Common myeloid progenitor, CD34-positive (primary cell): ENCODE results near the gene HECTD2.
"Not testable (repeated sequence)": the region's sequence is repeated elsewhere in the genome, so short reads cannot be mapped to it uniquely, and the experiment has no call there.

ENCODE experiments used
- CTCF ChIA-PET: fragments of 350-600 bp; sonication (Branson Sonifier 250); formaldehyde crosslinking; loops from one replicate; lab custom pipeline; 2021; ENCODE audit warnings: antibody characterized with exemption; lab: Charles Lee
- POLR2A ChIA-PET: fragments of 350-600 bp; sonication (Branson Sonifier 250); formaldehyde crosslinking; loops from one replicate; lab custom pipeline; 2021; ENCODE audit warnings: antibody characterized with exemption; lab: Charles Lee
- DNase-seq, 3 donors: peaks; one replicate each; pipeline versions ENCODE4 v3.0.0 to v3.0.0-alpha.2; 2013
- H3K27ac ChIP-seq, 2 experiments: 1 replicate in 1 of 2; 2 replicates in 1 of 2; pipeline ENCODE4 v1.7.0; 2013; ENCODE audit warnings: inconsistent platforms in 2 of 2, low read length in 2 of 2, mild to moderate bottlenecking in 2 of 2, low read depth in 1 of 2, moderate library complexity in 1 of 2; ENCODE audit not compliant: severe bottlenecking in 2 of 2, insufficient read depth in 1 of 2, poor library complexity in 1 of 2
- H3K27me3 ChIP-seq, 5 experiments: replicated peaks in 2 of 5; 1 replicate in 3 of 5; 2 replicates in 2 of 5; pipeline versions ENCODE4 v1.6.1 to v1.7.0; 2013; ENCODE audit warnings: low read length in 4 of 5, mild to moderate bottlenecking in 2 of 5, moderate library complexity in 2 of 5, inconsistent platforms in 1 of 5; ENCODE audit not compliant: insufficient read depth in 5 of 5, control insufficient read depth in 4 of 5
- H3K36me3 ChIP-seq, 4 experiments: 1 replicate in 2 of 4; 2 replicates in 2 of 4; pipeline versions ENCODE4 v1.6.1 to v1.7.0; 2013; ENCODE audit warnings: low read length in 3 of 4, control low read depth in 1 of 4, mild to moderate bottlenecking in 1 of 4; ENCODE audit not compliant: control insufficient read depth in 4 of 4, insufficient read depth in 4 of 4
- H3K4me1 ChIP-seq, 4 experiments: 1 replicate in 3 of 4; 2 replicates in 1 of 4; pipeline versions ENCODE4 v1.6.1 to v1.7.1; 2013; ENCODE audit warnings: low read length in 3 of 4, mild to moderate bottlenecking in 3 of 4, control low read depth in 1 of 4, inconsistent platforms in 1 of 4, moderate library complexity in 1 of 4; ENCODE audit not compliant: control insufficient read depth in 4 of 4, insufficient read depth in 4 of 4; ENCODE audit errors: control extremely low read depth in 1 of 4
- H3K4me3 ChIP-seq, 7 experiments: 1 replicate in 4 of 7; 2 replicates in 3 of 7; pipeline versions ENCODE4 v1.5.1 to v1.7.0; 2013; ENCODE audit warnings: mild to moderate bottlenecking in 7 of 7, low read length in 6 of 7, moderate library complexity in 6 of 7, inconsistent platforms in 2 of 7, low read depth in 2 of 7, control low read depth in 1 of 7; ENCODE audit not compliant: insufficient read depth in 4 of 7, control insufficient read depth in 1 of 7; ENCODE audit errors: extremely low read depth in 1 of 7
- H3K9me3 ChIP-seq, 5 experiments: 1 replicate in 4 of 5; 2 replicates in 1 of 5; pipeline versions ENCODE4 v1.6.1 to v1.7.1; 2013; ENCODE audit warnings: low read length in 4 of 5, mild to moderate bottlenecking in 2 of 5, inconsistent platforms in 1 of 5, low read depth in 1 of 5, moderate library complexity in 1 of 5; ENCODE audit not compliant: control insufficient read depth in 4 of 5, insufficient read depth in 2 of 5; ENCODE audit errors: control extremely low read depth in 1 of 5
- WGBS: methylation state at CpG from one replicate; pipeline ENCODE4 v1.1.5; 2013; ENCODE audit not compliant: insufficient coverage; 5-methylcytosine and 5-hydroxymethylcytosine counted together

HECTD2 gene

DNA sequence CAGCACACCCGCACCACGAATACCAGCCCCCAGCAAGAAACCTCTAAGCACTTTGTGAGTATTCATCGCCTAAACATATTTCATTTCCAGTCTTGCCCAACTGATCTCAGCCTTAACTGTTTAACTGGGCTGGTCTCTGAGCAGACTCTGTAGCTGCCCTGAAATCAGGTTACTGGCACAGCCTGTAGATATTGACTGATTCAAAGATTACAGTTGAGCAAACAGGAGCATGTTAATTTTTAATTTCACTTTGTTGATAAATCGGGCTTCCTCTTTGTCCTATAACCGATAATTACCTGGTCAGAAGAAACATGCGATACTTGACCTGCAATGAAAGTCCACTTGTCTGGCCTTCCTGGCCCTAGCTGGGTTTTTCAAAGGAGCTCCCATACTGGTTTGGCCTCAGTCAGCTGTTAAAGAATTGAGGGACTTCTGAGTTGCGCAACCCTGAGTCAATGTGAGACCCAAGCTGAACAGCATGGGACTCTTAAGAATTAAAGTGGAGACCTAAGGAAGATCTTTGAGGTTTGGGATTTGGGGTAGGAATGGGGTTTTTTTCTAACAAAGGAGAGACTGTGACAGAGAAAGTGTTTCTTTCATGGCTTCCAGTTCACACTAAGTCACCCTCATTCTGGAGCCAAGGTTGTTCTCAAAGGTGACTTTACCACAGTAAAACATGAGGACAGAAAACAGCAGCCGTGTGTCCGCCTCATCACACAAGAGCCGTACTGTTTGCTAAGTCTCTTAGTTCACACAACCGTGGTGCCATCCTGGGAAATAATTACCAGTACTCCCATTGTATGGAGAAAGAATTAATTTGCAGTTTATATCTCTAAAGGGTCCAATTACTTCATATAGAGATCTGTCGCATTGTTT lies 146.8 kb downstream of the HECTD2 start:
- WGBS = 94% methylated on average over 10 of the region's 12 CpGs
- DNase-seq = no peak
- Histone ChIP-seq H3K36me3 (no peaks in the 10 kb centered on the region), H3K27ac (no peak overlapping the region), H3K4me1 (no peaks in the 10 kb centered on the region), H3K27me3 (no peaks in the 10 kb centered on the region), H3K4me3 (no peak overlapping the region), H3K9me3 (peaks cover 0 to 3% (median 0%) of the 10 kb centered on the region in 5 experiments)
- CTCF ChIA-PET = no interaction called here
- POLR2A ChIA-PET = no interaction called here

DNA sequence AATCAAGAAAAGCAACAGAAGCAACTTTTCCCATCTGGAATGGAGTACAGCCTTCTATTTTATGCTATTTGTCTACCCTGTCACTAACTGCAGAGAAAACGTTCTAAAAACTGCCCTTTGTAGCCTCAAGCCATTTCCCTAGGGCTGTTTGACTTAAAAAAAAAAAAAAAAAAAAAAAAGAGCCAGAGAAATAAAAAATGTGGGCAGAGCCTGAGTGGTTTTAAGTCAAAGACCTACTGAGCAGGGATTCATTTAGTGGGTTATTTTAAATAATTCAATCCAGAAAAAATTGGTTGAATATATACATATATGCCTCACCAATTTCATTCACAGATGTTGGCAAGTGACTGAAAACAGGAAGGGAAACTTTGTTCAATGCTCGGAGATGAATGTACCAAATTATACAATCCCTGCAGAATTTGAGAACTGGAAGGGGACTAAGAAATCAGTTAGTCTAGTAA lies 147.5 kb downstream of the HECTD2 start:
- Histone ChIP-seq H3K4me3 (no peak overlapping the region), H3K9me3 (peaks cover 0 to 3% (median 0%) of the 10 kb centered on the region in 5 experiments), H3K27ac (no peak overlapping the region), H3K36me3 (no peaks in the 10 kb centered on the region), H3K4me1 (no peaks in the 10 kb centered on the region), H3K27me3 (no peaks in the 10 kb centered on the region)
- DNase-seq = no peak
- 100% methylated on average over 1 of the region's 2 CpGs for WGBS
- POLR2A ChIA-PET = no interaction called here
- CTCF ChIA-PET = no interaction called here

DNA sequence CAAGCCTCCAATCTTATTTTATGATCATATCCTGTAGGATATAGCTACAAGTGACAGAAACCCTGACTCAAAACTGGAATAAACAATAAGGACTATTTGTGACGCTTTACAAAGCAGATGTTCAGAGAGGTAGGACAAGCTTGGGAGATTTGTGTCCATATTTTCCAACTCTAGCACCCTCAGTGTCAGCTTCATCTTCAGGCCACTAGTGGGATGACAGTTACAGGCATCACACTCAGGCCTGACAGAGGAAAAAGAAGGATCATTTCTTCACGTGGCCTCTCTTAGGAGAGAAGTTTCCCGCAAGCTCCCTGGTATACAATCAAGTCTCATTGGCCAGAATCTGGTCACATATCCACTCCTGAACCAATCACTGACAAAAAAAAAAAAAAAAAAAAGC lies 148.3 kb downstream of the HECTD2 start:
- ChIA-PET CTCF (no interaction called here), POLR2A (no interaction called here)
- no peaks in the 10 kb centered on the region for H3K4me1 ChIP-seq
- no peaks in the 10 kb centered on the region for H3K36me3 ChIP-seq
- WGBS = 100% methylated on average over 1 of the region's 3 CpGs
- no peaks in the 10 kb centered on the region for H3K27me3 ChIP-seq
- H3K9me3 ChIP-seq = peaks cover 0 to 3% (median 0%) of the 10 kb centered on the region in 5 experiments
- no peak overlapping the region for H3K27ac ChIP-seq
- no peak overlapping the region for H3K4me3 ChIP-seq
- no peak for DNase-seq

DNA sequence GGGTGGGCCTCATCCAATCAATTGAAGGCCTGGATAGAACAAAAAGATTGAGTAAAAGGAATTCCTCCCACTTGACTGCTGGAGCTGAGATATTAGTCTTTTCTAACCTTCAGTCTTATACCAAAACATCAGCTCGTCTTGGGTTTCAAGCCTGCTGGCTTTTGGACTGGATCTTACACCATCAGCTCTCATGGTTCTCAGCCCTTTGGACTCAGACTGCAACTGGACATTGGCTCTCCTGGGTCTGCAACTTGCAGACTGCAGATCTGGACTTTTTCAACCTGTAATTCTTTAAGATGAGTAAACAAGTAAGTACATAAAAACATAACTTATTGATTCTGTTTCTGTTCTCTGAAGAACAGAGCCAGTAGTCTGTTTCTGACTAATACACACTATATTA lies 149.0 kb downstream of the HECTD2 start:
- Histone ChIP-seq H3K36me3 (no peaks in the 10 kb centered on the region), H3K4me3 (no peak overlapping the region), H3K4me1 (no peaks in the 10 kb centered on the region), H3K27ac (no peak overlapping the region), H3K27me3 (no peaks in the 10 kb centered on the region), H3K9me3 (peaks cover 0 to 3% (median 0%) of the 10 kb centered on the region in 5 experiments)
- WGBS = 100% methylated on average over 1 of the region's 1 CpG
- ChIA-PET POLR2A (no interaction called here), CTCF (no interaction called here)
- no peak for DNase-seq

DNA sequence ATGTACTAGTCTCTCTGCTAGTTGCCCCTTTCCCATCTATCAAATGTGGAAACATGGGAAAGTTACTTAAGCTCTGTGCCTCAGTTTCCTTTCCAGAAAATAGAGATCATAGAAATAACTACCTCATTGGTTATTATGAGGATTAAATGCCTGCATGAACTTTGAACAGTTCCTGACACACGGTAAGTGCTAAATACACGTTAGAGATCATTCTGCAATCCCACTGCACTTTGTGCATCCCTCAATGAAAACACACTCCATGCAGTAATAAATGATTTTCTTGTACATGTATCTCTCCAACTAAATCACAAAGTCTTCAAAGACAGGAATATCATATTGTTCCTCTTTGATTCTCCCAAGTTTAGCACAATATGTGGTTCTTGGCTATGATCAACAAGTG lies 149.6 kb downstream of the HECTD2 start:
- 93% methylated on average over 2 of the region's 2 CpGs for WGBS
- POLR2A ChIA-PET = no interaction called here
- H3K27ac ChIP-seq = no peak overlapping the region
- CTCF ChIA-PET = no interaction called here
- H3K27me3 ChIP-seq = no peaks in the 10 kb centered on the region
- DNase-seq = no peak
- H3K9me3 ChIP-seq = peaks cover 0 to 3% (median 0%) of the 10 kb centered on the region in 5 experiments
- H3K4me1 ChIP-seq = no peaks in the 10 kb centered on the region
- H3K4me3 ChIP-seq = no peak overlapping the region
- H3K36me3 ChIP-seq = no peaks in the 10 kb centered on the region

DNA sequence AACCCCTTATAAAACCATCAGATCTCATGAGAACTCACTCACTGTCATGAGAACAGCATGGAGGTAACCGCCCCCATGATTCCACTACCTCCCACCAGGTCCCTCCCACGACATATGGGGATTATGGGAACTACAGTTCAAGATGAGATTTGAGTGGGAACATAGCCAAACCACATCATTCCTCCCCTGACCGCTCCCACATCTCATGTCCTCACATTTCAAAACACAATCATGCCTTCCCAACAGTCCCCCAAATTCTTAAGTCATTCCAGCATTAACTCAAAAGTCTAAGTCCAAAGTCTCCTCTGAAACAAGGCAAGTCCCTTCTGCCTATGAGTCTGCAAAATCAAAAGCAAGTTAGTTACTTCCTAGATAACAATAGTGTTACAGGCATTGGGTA lies 150.7 kb downstream of the HECTD2 start:
- H3K36me3 ChIP-seq, CTCF ChIA-PET, DNase-seq, H3K4me1 ChIP-seq, H3K4me3 ChIP-seq, H3K27me3 ChIP-seq, H3K27ac ChIP-seq, POLR2A ChIA-PET, H3K9me3 ChIP-seq: not testable (repeated sequence)
- 100% methylated on average over 2 of the region's 3 CpGs for WGBS

DNA sequence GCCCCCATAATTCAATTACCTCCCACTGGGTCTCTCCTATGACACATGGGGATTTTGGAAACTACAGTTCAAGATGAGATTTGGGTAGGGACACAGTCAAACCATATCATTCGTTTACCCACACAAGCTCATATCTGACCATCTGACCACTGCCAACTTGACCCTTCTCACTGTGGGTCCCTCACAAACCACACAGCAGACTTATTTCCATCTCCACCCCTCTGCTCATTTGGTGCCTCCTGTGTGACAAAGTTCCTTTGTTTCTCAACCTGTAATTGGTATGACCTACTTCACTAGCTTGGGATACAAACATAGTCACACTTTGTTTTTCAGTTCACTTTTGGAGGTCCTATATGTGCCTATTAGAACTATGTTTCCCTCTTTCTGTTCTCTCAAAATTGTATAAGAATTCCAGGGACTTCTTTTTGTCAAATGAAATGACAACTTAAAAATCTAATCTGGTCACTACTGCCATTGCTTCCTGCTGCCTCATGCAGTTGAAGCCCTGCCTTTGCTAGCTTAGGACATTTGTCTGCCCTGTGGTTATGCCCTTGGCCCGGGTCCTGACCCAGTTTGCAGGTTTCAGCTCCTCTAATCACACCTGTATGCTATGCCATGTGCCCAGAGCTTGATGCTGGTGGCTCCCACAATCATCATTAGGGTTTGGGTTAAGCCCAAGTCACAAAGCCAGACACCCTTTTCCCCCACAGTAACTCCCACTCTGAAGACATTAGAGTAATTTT lies 152.9 kb downstream of the HECTD2 start:
- CTCF ChIA-PET = no interaction called here

More for the DNA sequence above, 152.9 kb downstream of the HECTD2 start:
- no peaks in the 10 kb centered on the region for H3K36me3 ChIP-seq
- no peak for DNase-seq
- no peak overlapping the region for H3K4me3 ChIP-seq
- no peaks in the 10 kb centered on the region for H3K4me1 ChIP-seq
- H3K9me3 ChIP-seq = peaks cover 0 to 3% (median 0%) of the 10 kb centered on the region in 5 experiments
- H3K27ac ChIP-seq = no peak overlapping the region
- POLR2A ChIA-PET = interaction anchor here (0.7 kb wide), 1 partner anchor 1748 kb away, joined by 3 read pairs; no protein-coding TSS in a partner anchor
- WGBS = 92% methylated on average over 2 of the region's 2 CpGs
- no peaks in the 10 kb centered on the region for H3K27me3 ChIP-seq
